Lower leg skin (tissue), 4 donors: ENCODE measurements around the gene METRN. TPM values are rescaled to one million over a fixed set of nuclear protein-coding genes. Genes with fewer than 3 reads are reported as not detected.

Experiments
- DNase-seq, 2 donors: peaks; one replicate each; pipeline ENCODE4 v3.0.0-alpha.2; 2019; ENCODE audit warnings: low spot score in 2 of 2
- H3K4me3 ChIP-seq: fragments of 200-600 bp; sonication (generic); 2 replicates; pipeline ENCODE4 v1.5.1; 2017; ENCODE audit warnings: mild to moderate bottlenecking, low read depth; ENCODE audit not compliant: poor library complexity, severe bottlenecking
- CTCF ChIP-seq, 3 donors: fragments of 450-650 bp; IDR thresholded peaks; one replicate each; pipeline ENCODE4 v1.5.1; 2016; ENCODE audit warnings: antibody characterized with exemption in 3 of 3, mild to moderate bottlenecking in 3 of 3, moderate library complexity in 2 of 3
- POLR2A ChIP-seq, 2 donors: fragments of 450-650 bp; IDR thresholded peaks; one replicate each; pipeline ENCODE4 v1.6.1; 2016 to 2017; ENCODE audit warnings: antibody characterized with exemption in 2 of 2, mild to moderate bottlenecking in 1 of 2, moderate library complexity in 1 of 2
- WGBS, 2 donors: methylation state at CpG; one replicate each; pipeline ENCODE4 v1.1.5; 2018; 5-methylcytosine and 5-hydroxymethylcytosine counted together
- intact Hi-C: fragments of 100-400 bp; cut with DNase I; formaldehyde crosslinking; loops from one replicate; pipeline ENCODE4 v1.15.0; 2023; ENCODE audit warnings: low total_unique reads
- total RNA-seq, 4 donors: library from RNA; depleted of rRNA; stranded (reverse); fragments of >200 nt; gene quantifications; one replicate each; pipeline ENCODE4 v1.1.0, GENCODE V29; 2016

The METRN gene
- total RNA-seq, 4 donors from 2014 or later, result 24.2 to 48.4 (median 36.0) TPM

GRCh38 chr16:702341-702740 is 12.6 kb upstream of the METRN start:
- no peak for TF ChIP-seq POLR2A (IDR thresholded peaks at IDR 0.05)
- no peak for TF ChIP-seq CTCF (IDR thresholded peaks at IDR 0.05)
- 82% methylated on average over 19 of the region's 19 CpGs for WGBS, 2 donors
- no peak overlapping the region for H3K4me3 ChIP-seq
- intact Hi-C loops, result no loop called here
- no peak for DNase-seq

GRCh38 chr16:703406-703805 is 11.5 kb upstream of the METRN start:
- no peak for DNase-seq
- TF ChIP-seq POLR2A (IDR thresholded peaks at IDR 0.05), result no peak
- TF ChIP-seq CTCF (IDR thresholded peaks at IDR 0.05), result no peak
- no peak overlapping the region for H3K4me3 ChIP-seq
- intact Hi-C loops, result no loop called here
- 71 to 84% methylated on average over 9 to 12 of the region's 12 CpGs for WGBS, 2 donors

GRCh38 chr16:704047-704446 is 10.9 kb upstream of the METRN start:
- DNase-seq, result no peak
- WGBS, 2 donors, result 60 to 88% methylated on average over 6 to 7 of the region's 7 CpGs
- intact Hi-C loops, result no loop called here
- no peak for TF ChIP-seq POLR2A (IDR thresholded peaks at IDR 0.05)
- TF ChIP-seq CTCF (IDR thresholded peaks at IDR 0.05), result no peak
- H3K4me3 ChIP-seq, result no peak overlapping the region

- intact Hi-C loops, result no loop called here
- 7 to 11% methylated on average over 29 to 50 of the region's 50 CpGs for WGBS, 2 donors
- H3K4me3 ChIP-seq, result no peak overlapping the region
- no peak for DNase-seq
- TF ChIP-seq POLR2A (IDR thresholded peaks at IDR 0.05) (no peak), CTCF (IDR thresholded peaks at IDR 0.05) (no peak)
Observed at GRCh38 chr16:704552-705380, 10.2 kb upstream of the METRN start.

- no peak for TF ChIP-seq POLR2A (IDR thresholded peaks at IDR 0.05)
- TF ChIP-seq CTCF (IDR thresholded peaks at IDR 0.05), result no peak
- intact Hi-C loops, result no loop called here
- DNase-seq, result no peak
- H3K4me3 ChIP-seq, result no peak within 1 kb of the TSS
- WGBS, 2 donors, result 0 to 2% methylated on average over 7 to 22 of the region's 115 CpGs
Observed at GRCh38 chr16:705431-706188, 9.3 kb upstream of the METRN start, which contains the start of gene FBXL16. FBXL16 (minus strand) TSS chr16:705801; CDS start chr16:697405, 8,396 bp downstream.
